ENCODE results near the gene PPP2R5A. TPM values are rescaled to one million over a fixed set of nuclear protein-coding genes. Genes with fewer than 3 reads are reported as not detected.

The PPP2R5A gene
- total RNA-seq, 1 experiment from 2014 or later: 22.0 TPM

GRCh38 chr1:212354464-212354863 is 69.3 kb downstream of the PPP2R5A start:
- no peaks in the 10 kb centered on the region for H3K9me3 Mint-ChIP-seq
- Histone ChIP-seq H4K5ac (ENCODE audit: insufficient read length, low read depth, low read length) (no peak overlapping the region), H4K20me1 (ENCODE audit: control insufficient read depth, insufficient read depth, insufficient read length) (no peaks in the 10 kb centered on the region), H3K27me3 (ENCODE audit: insufficient read depth, low read length) (no peaks in the 10 kb centered on the region), H2BK20ac (ENCODE audit: low read depth, low read length, poor library complexity, severe bottlenecking) (no peak overlapping the region), H2AK5ac (ENCODE audit: insufficient read length, low read length) (no peak overlapping the region), H3K23me2 (ENCODE audit: insufficient read length, low read depth, low read length, poor library complexity, severe bottlenecking) (no peaks in the 10 kb centered on the region), H4K91ac (ENCODE audit: insufficient read length, low read depth, low read length) (no peak overlapping the region), H3K14ac (ENCODE audit: insufficient read depth, low read length) (no peak overlapping the region), H3K23ac (ENCODE audit: insufficient read length, low read depth, low read length) (no peak overlapping the region), H2BK12ac (ENCODE audit: insufficient read length, low read depth, low read length) (no peak overlapping the region), H3K9me3 (ENCODE audit: control insufficient read depth, low read depth, low read length) (no peaks in the 10 kb centered on the region), H3K56ac (ENCODE audit: insufficient read length, low read depth, low read length) (no peak overlapping the region), H3K4ac (ENCODE audit: low read depth, low read length) (no peak overlapping the region), H4K8ac (replicated peaks; ENCODE audit: insufficient read length, low read depth, low read length) (no peak overlapping the region), H3K79me2 (ENCODE audit: insufficient read depth, low read length) (no peaks in the 10 kb centered on the region), H3K4me1 (ENCODE audit: insufficient read depth, low read length) (no peaks in the 10 kb centered on the region), H2BK120ac (ENCODE audit: low read depth, low read length, poor library complexity, severe bottlenecking) (no peak overlapping the region), H2BK15ac (ENCODE audit: low read depth, low read length) (no peak overlapping the region), H3K27ac (ENCODE audit: insufficient read length, low read depth, low read length) (no peak overlapping the region), H3T11ph (ENCODE audit: low read length) (no peak overlapping the region), H3K18ac (ENCODE audit: insufficient read length, low read depth, low read length) (no peak overlapping the region), H3K4me2 (ENCODE audit: insufficient read depth, insufficient read length, low read length) (no peak overlapping the region), H2AFZ (ENCODE audit: low read length) (no peak overlapping the region), H3K9ac (ENCODE audit: extremely low read depth, insufficient read length, low read length) (no peak overlapping the region), H3K79me1 (ENCODE audit: insufficient read depth, low read depth, low read length, poor library complexity, severe bottlenecking) (no peaks in the 10 kb centered on the region), H2BK5ac (ENCODE audit: insufficient read length, low read length) (no peak overlapping the region)
- no peak for DNase-seq
- no peak for TF ChIP-seq CTCF (conservative IDR thresholded peaks at IDR 0.05)
- WGBS (ENCODE audit: extremely low coverage, insufficient read length, low lambda C conversion rate): no CpG with 5 or more reads among the region's 3 CpGs
- no peak overlapping the region; a peak in 1 of 5 replicates for H3K4me3 Mint-ChIP-seq
- peaks cover 16 to 49% (median 37%) of the 10 kb centered on the region in 3 experiments; a peak in 6 of 7 replicates for H3K36me3 Mint-ChIP-seq (ENCODE audit: insufficient read depth in 1 of 3, low read depth in 3 of 3)
- no peaks in the 10 kb centered on the region for H3K4me1 Mint-ChIP-seq
- H3K27ac Mint-ChIP-seq: no peak overlapping the region; a peak in 1 of 7 replicates
- no peaks in the 10 kb centered on the region for H3K27me3 Mint-ChIP-seq (ENCODE audit: low read depth)
